ENCODE measurements around the gene ALPL.
"Not testable (repeated sequence)": the region's sequence is repeated elsewhere in the genome, so short reads cannot be mapped to it uniquely, and the experiment has no call there.

The ALPL gene

DNA sequence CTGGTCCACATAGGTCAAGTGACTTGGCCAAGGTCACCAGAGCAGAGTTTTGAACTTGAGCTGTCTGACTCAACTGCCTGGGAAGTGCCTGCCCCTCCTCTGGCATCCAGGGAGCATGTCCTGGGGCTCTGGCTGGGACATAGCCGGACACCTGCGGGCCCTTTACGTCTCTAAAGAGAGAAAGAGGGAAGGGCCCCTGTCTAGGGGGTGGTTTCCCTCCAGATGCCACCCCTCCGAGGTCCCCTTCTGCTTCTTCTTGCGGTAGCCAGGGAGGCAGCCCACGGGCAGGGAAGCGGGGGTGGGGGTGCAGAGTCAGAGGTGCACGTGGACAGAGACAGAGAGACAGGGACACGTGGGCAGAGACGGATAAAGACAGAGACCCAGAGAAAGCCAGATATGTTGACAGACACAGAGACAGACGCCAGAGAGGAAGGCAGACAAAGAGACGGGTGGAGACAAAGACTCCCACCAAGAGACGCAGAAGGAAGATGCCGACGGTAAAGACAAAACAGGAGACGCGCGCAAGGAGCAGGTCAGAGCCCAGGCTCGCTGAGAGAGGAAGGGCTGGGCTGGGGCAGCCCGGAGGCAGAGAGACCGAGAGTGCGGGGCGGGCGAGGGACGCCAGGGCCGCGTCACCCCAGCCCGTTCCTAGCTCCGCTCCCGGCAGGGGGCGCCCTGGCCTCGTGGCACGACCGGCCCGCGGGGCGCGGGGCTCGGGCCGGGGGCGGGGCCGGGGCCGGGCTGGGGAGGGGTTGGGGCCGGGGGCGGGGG, 458 bp upstream of the ALPL start:
- peak; percentile 41 for DNase-seq

DNA sequence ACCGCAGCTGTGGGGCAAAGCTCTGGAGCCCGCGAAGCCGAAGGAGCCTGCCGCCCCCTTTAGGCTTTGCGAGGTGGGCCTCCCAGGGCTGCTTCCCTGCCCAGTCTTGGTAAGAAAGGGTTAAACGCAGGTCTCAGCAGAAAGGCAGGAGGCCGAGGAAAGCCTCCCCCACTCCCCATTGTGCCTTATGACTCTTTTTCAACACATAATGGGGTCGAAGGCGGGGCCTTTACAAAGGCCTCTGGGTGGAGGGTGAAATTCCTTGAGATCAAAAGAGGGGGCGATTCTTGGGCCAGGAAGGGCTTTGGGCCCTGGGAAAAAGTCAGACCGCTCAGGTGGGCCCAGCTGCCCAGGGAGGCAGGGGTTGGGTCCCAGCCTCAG, 880 bp downstream of the ALPL start:
- DNase-seq = no peak

DNA sequence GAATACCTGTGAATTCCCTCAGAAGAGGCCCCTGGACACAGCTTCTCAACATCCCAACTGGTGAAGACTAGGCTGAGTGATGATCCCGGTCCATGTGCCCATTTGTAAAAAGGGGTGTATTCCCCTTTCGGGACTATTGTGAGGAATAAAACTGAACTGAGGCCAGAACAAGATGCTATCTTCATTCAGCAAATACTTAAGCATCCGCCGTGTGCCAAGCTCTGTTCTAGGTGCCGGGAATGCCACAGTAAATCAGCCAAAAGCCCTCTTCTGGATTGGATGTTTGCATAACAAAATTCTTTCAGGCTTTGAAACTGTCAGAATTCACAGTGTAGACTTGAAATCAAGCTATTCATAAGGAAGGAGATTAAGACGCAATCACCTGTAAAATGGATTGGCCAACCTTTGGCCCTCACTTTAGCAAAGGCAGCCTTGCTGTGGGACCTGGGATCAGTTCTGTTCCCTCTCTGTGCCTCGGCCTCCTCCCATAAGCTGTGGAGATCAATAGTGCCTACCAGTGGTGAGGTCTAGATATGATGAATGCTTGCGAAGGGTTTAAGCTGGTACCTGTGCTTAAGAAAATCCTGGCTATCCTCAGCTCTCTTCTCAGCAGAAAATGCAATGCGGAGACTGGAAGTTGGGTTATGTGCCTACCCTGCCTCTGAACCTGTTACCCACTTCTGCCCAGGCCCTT, 1.8 kb downstream of the ALPL start:
- DNase-seq = no peak

GRCh38 chr1:21511579-21512522, 2.6 kb downstream of the ALPL start:
- DNase-seq = no peak

GRCh38 chr1:21514245-21514644, 5.0 kb downstream of the ALPL start:
- DNase-seq = no peak

DNA sequence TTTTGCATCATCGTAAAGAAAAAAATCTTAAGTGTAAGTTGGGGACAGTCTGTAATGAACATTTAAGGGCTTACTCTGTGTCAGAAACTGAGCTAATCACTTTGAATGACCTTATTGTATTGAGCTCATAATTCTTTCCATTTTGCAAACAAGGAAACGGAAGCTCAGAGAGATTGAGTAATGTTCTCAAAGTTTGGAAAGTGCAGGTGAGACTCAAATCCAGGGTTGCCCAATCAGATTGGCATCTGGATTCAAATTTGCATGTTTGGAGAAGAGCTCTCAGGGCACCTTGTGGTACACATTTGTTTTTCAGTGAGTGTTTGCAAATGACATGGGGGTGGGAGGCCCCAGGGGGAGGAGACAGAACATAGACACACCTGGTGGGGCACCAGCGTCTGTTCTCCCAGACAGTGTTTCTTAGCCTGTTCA, 8.0 kb downstream of the ALPL start:
- no peak for DNase-seq

DNA sequence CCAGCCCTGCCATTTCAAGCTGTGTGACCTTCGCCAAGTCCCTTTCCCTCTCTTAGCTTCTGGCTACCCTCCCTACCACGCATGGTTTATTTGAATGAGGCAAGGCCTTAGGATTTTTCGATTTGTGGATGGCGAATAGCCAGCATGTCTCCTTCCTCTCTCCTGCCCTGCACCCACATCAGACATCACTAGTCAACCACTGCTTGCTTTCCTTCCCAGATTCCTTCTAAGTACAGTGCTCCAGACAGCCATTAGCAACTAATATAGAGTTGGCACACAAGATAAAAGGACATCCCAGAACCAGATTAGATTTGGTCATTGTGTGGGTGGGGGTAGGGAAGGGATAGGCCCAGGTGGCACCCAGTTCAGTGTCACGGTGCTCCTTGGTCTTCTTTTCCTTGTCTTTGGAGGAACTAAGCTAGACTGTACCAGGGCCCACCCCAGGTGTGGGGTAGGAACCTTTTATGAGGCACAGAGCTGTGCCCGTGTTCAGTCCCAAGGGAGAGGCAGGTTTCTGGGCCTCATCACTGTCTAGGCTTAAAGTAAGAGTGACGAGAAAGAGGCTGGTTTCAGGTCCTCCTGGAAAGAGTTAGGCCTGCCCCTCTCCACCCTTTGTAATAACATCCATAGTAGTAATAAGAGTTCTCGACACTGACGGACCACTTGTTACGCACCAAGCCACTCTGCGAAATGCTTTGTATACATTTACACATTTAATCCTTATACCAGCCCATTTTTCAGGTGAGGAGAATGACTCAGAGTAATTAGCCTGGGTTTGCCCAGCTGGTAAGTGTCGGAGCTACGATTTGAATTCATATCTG, 8.6 kb downstream of the ALPL start:
- no peak for DNase-seq

- no peak for DNase-seq
These were observed 9.7 kb downstream of the ALPL start for GRCh38 chr1:21518774-21519455.

- DNase-seq = not testable (repeated sequence)
These were observed 10.4 kb downstream of the ALPL start for GRCh38 chr1:21519486-21520070.

DNA sequence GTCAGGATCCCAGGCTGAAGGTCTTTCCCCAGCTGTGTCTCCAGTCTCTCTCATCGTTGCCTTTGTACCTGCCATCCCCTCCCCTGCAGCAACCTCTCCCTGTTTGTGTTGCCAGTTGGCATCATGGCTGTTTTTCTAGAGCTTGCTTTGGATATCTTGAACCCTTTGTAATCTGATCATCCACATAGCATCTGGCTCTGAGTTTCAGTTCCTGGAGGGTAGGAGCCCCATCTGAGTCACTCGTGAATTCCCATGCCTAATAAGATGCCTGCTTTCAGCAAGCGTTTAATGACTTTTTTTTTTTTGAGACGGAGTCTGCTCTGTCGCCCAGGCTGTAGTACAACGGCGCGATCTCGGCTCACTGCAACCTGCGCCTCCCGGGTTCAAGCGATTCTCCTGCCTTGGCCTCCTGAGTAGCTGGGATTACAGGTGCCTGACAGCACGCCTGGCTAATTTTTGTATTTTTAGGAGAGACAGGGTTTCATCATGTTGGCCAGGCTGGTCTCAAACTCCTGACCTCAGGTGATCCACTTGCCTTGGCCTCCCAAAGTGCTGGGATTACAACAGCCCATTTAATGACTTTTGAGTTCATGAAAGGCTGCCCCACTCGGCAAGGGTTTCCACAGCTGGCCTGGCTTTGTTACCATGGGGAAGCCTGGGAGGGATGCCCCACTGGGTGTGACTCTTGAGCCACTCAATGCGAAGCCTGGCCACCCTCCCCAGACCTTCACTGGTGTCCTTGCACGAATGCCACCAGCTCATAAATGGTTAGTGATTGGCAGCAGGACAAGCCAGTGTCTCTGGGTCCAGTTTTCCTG, 11.9 kb downstream of the ALPL start:
- no peak for DNase-seq

GRCh38 chr1:21521717-21522060, 12.5 kb downstream of the ALPL start:
- DNase-seq = no peak

DNA sequence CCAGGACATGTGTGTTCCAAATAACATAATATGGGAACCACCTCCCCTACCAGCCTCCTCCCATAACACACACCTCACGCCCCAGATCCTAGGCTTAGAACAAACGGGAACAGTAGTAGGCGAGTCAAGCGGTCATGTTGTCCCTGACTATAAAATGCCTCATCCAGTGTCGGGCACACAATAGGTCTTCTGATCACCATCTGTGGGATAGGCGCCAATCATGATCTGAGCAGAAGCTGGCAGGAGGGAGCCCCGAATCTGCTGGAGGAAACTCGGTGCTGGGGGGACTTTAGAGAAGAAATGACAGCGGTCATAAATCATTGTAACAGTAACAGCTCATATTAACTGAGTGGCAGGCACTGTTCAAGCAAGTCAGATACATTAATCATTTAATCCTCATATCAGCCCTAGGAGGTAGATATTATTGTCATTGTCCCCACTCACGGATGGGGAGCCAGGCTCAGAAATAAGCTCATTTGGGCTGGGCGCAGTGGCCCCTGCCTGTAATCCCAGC, 13.4 kb downstream of the ALPL start:
- DNase-seq = no peak

DNA sequence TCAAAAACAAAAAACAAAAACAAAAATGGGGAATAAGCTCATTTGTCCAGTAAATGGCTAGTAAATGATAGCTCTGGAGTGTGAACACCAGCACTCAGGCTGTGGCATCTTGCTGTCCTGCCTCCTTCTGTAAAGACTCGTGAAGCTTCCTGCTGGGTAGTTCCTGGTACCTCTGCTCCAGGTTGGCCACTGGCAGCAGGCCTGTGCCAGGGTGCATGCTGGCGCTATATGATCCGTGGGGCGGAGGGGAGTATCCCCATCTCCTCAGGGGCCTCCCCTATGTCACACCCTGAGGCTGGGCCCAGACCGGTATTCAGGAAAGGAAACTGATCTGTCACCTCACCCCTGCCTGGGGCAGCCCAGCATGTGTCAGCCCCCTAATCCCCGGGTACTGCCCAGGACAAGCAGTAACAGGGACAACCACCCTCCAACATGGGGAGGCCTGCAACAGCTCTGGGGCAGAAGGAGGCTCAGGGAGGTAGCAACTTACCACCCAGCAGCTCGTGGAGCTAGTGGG, 14.1 kb downstream of the ALPL start:
- no peak for DNase-seq

DNA sequence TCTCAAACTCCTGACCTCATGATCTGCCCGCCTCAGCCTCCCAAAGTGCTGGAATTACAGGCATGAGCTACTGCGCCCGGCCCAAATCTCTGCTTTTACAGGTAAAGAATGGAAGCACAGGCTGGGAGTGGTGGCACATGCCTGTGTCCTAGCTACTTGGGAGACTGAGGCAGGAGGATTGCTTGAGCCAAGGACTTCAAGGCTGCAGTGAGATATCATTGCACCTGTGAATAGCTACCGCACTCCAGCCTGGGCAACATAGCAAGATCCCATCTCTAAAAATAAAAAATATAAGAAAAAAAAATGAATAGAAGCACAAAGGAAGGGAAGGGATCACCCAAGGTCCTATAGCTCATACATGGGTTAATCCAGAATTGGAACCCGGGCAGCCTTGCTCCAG, 15.0 kb downstream of the ALPL start:
- no peak for DNase-seq

DNA sequence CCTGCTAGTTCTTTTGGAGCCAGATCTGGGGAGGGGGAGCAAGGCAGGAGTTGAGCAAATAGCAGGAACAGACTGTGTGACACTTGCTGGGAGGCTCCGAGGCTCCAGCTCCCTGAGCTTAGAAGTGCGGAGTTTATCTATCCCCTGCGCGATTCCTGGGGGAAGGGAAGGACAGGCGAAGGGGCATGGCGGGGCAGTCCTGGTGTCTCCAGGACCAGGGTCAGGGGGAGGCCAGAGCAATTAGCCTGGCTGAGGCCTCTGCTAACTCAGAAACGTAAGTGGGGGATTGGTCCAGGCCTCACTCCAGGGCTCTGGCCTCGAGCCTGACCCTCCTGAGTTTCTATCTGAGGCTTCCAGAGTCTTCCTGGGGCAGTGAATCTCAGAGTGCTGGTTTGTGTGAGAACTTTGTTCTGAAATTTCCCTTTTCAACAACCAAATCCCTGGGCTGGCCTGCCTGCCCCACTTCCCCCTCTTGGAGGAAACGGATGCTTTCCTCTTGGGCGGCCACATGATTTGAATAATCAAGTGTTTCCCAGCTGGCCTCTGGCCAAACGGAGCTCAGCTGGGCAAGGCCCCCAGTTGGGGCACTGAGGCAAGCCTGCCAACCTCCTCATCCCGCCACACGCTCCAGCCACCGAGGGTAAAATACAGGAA, 15.6 kb downstream of the ALPL start:
- no peak for DNase-seq

GRCh38 chr1:21525340-21525717, 16.1 kb downstream of the ALPL start:
- no peak for DNase-seq

DNA sequence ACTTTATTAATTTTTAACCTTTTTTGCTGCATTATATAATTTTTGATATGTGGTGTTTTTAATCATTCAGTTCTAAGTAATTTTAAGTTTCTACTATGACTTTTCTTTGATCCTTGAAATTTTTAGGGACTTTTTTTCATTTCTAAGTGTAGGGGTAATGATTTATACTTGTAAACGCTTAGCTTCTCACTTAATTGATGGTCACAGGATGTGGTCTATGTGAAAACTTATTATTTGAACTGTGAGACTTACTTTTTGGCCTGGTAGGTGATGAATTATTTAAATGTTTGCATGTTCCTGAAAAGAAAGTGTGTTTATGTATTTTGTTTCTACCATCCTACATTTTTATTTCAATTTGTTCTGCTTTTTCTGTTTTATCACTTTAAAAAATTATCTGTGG, 17.2 kb downstream of the ALPL start:
- no peak for DNase-seq

DNA sequence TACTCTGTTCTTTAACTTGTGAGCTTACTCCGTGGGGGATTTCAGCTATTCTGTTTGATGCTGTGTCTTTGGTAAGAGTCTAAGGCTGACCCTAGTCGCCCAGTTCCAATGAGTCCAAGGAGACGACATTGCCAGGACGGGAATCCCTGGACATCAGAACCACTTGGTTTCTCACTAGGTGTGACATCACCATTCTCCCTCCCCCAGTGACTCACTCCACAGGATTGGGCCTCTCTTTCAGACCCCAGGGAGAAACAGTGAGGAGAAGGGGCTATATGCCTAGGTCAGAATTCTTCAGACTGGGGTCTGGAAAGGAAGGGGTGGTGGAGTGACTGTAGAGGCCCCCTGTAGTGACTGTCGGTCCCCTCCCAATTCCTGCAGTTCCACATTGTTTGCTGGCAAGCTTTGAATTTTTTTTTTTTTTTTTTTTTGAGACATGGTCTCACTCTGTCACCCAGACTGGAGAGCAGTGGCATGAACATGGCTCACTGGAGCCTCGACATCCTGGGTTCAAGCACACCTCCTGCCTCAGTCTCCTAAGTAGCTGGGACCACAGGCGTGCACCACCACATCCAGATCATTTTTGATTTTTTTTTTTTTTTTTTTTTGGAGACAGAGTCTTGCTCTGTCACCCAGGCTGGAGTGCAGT, 21.3 kb downstream of the ALPL start:
- no peak for DNase-seq

GRCh38 chr1:21531241-21531640, 22.0 kb downstream of the ALPL start:
- no peak for DNase-seq

Measured in CD4-positive, alpha-beta T cell treated with Interleukin-17A for 1 hour (primary cell).